ENCODE data around the gene PRCC.

DNA sequence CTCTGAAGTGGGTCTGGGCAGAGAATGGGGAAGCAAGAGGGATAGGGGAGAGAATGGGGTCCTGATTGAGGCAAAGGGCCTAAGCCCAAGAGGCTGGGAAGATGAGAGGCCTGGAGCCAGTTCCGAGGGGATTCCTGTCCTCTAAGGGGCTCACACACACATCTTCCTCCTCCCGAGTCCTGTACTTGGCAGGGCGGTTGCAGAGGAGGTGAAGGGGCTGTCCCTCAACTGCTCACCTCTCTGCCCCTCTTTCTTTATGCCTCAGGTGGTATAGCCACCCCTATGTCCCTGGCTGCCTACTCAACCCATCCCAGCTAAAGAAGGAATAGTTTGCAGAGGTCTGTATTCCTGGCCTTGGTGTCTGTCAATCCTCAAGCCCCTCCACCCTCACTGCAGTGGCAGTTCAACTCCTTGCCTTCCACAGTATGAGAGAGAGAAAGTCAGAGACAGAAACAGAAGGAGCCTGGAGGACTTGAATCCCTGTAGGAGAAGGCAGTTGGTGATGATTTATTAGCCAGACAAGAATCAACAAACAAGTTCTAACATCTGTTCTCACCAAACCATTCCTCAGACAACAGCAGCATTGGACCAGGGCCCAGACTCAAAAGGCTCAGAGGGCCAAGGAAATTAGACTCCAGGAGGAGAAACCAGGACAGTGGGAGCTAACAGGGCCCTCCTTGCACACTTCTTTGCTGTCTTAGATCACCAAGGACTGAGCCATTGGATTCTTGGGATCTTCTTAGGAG lies 38.6 kb downstream of the PRCC start:
- TF ChIP-seq, protein P1, sequence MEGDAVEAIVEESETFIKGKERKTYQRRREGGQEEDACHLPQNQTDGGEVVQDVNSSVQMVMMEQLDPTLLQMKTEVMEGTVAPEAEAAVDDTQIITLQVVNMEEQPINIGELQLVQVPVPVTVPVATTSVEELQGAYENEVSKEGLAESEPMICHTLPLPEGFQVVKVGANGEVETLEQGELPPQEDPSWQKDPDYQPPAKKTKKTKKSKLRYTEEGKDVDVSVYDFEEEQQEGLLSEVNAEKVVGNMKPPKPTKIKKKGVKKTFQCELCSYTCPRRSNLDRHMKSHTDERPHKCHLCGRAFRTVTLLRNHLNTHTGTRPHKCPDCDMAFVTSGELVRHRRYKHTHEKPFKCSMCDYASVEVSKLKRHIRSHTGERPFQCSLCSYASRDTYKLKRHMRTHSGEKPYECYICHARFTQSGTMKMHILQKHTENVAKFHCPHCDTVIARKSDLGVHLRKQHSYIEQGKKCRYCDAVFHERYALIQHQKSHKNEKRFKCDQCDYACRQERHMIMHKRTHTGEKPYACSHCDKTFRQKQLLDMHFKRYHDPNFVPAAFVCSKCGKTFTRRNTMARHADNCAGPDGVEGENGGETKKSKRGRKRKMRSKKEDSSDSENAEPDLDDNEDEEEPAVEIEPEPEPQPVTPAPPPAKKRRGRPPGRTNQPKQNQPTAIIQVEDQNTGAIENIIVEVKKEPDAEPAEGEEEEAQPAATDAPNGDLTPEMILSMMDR (optimal IDR thresholded peaks at IDR 0.05 in 1 of 3, IDR thresholded peaks at IDR 0.05 in 1 of 3, conservative IDR thresholded peaks at IDR 0.05 in 1 of 3; ENCODE audit: extremely low read depth in 1 of 3, insufficient read depth in 2 of 3, low read length in 3 of 3) = no peak
- no peak for TF ChIP-seq EZH2 (IDR thresholded peaks at IDR 0.05; ENCODE audit: low read length)

Measured in keratinocyte (primary cell).